Ovary (tissue), 3 donors: ENCODE measurements around the gene IGSF9.

Experiments
- EP300 ChIP-seq: sonication (generic); formaldehyde crosslinking; IDR thresholded peaks from one replicate; pipeline ENCODE4 v1.6.1; 2017; ENCODE audit warnings: antibody characterized with exemption
- POLR2A ChIP-seq: fragments of 450-650 bp; IDR thresholded peaks from one replicate; pipeline ENCODE4 v1.6.1; 2017; ENCODE audit warnings: antibody characterized with exemption, mild to moderate bottlenecking, moderate library complexity
- TF ChIP-seq, protein P1 (sequence below), 3 donors: fragments of 450-650 bp in 2 of 3; fragments of 200-600 bp in 1 of 3; IDR thresholded peaks; one replicate each; pipeline versions ENCODE4 v1.5.1 to v1.8.0; 2016 to 2022; ENCODE audit warnings: antibody characterized with exemption in 3 of 3, mild to moderate bottlenecking in 1 of 3
- donor health status: DM: no; HTN: no; CAD: no.

DNA sequence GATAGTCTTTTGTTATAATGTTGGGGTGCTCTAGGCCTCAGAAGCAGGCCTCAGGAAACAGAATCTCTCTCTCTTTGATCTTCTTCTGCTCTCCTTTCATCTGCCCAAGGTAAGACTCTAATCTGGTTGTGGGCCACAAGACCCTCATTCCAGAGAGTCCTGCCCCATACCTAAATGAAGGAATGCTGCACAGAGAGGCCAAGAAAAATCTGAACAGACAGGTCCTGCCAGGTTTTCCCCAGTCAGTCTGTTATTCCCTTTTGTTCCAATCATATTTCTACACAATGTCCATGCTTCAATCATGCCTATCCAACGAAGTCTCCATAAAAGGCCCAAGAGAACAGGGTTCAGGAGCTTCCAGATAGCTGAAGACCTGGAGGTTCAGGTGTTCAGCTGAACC is 38.5 kb downstream of the IGSF9 start:
- TF ChIP-seq, protein P1, sequence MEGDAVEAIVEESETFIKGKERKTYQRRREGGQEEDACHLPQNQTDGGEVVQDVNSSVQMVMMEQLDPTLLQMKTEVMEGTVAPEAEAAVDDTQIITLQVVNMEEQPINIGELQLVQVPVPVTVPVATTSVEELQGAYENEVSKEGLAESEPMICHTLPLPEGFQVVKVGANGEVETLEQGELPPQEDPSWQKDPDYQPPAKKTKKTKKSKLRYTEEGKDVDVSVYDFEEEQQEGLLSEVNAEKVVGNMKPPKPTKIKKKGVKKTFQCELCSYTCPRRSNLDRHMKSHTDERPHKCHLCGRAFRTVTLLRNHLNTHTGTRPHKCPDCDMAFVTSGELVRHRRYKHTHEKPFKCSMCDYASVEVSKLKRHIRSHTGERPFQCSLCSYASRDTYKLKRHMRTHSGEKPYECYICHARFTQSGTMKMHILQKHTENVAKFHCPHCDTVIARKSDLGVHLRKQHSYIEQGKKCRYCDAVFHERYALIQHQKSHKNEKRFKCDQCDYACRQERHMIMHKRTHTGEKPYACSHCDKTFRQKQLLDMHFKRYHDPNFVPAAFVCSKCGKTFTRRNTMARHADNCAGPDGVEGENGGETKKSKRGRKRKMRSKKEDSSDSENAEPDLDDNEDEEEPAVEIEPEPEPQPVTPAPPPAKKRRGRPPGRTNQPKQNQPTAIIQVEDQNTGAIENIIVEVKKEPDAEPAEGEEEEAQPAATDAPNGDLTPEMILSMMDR (IDR thresholded peaks at IDR 0.05) = no peak
- no peak for TF ChIP-seq POLR2A
- no peak for TF ChIP-seq EP300
